Osteoblast (primary cell): ENCODE measurements around the gene COL19A1. TPM values are rescaled to one million over a fixed set of nuclear protein-coding genes. Genes with fewer than 3 reads are reported as not detected.

ENCODE experiments used
- DNase-seq: peaks from one replicate; pipeline ENCODE4 v3.0.0; 2011; ENCODE audit warnings: low spot score, mixed read lengths; ENCODE audit not compliant: insufficient read length; ENCODE audit errors: missing footprints
- H2AFZ ChIP-seq: 2 replicates; pipeline ENCODE4 v1.6.0; 2011; ENCODE audit warnings: mild to moderate bottlenecking, low read length
- H3K27ac ChIP-seq: 2 replicates; pipeline ENCODE4 v1.5.1; 2011; ENCODE audit warnings: mild to moderate bottlenecking, low read depth, low read length, moderate library complexity
- H3K27me3 ChIP-seq: 2 replicates; pipeline ENCODE4 v1.6.0; 2012; ENCODE audit warnings: mild to moderate bottlenecking, control low read depth, inconsistent platforms, low read length, moderate library complexity; ENCODE audit not compliant: insufficient read depth
- H3K36me3 ChIP-seq: 2 replicates; pipeline ENCODE4 v1.5.1; 2011; ENCODE audit warnings: mild to moderate bottlenecking, low read length, control low read depth, moderate library complexity; ENCODE audit not compliant: insufficient read depth
- H3K4me1 ChIP-seq: 2 replicates; pipeline ENCODE4 v1.5.1; 2011; ENCODE audit warnings: mild to moderate bottlenecking, low read length, control low read depth, moderate library complexity; ENCODE audit not compliant: insufficient read depth
- H3K4me2 ChIP-seq: 2 replicates; pipeline ENCODE4 v1.6.0; 2011; ENCODE audit warnings: mild to moderate bottlenecking, low read length; ENCODE audit not compliant: insufficient read depth
- H3K4me3 ChIP-seq: fragments of 200-600 bp; sonication (generic); 3 replicates; pipeline ENCODE4 v1.5.1; 2012; ENCODE audit warnings: mild to moderate bottlenecking, low read length, inconsistent platforms; ENCODE audit not compliant: insufficient read depth
- H3K79me2 ChIP-seq: 2 replicates; pipeline ENCODE4 v1.6.0; 2012; ENCODE audit warnings: mild to moderate bottlenecking, low read length, control low read depth, inconsistent platforms; ENCODE audit not compliant: insufficient read depth
- H3K9me3 ChIP-seq: 2 replicates; pipeline ENCODE4 v1.5.1; 2011; ENCODE audit warnings: low read depth, low read length, control low read depth
- H4K20me1 ChIP-seq: 2 replicates; pipeline ENCODE4 v1.6.0; 2012; ENCODE audit warnings: mild to moderate bottlenecking, low read length, control low read depth; ENCODE audit not compliant: insufficient read depth
- total RNA-seq: library from RNA; depleted of rRNA; stranded (reverse); fragments of >200 nt; gene quantifications from 2 replicates; pipeline ENCODE4 v1.2.3, GENCODE V29; 2012
- TF ChIP-seq, protein P1 (sequence below): IDR thresholded peaks from 2 replicates; pipeline ENCODE4 v1.5.1; 2011; ENCODE audit warnings: mild to moderate bottlenecking, low read depth, low read length, moderate library complexity; ENCODE audit errors: extremely low read depth

Gene COL19A1
- total RNA-seq, 1 donor: under 0.01 TPM

DNA sequence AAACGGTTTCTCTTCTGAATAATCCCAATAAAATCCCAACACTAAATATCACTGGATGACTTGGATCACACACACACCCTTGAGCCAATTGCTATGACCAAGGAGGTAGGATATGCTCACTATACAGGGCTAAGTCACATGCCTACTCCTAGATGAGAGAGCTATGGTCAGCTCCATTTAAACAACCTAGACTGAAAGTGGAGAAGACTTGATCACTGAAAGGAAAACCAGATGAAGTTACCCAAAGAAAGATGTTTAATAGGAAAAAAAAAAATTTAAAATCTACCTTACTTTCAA, 18.9 kb upstream of the COL19A1 start:
- DNase-seq: no peak
- TF ChIP-seq, protein P1, sequence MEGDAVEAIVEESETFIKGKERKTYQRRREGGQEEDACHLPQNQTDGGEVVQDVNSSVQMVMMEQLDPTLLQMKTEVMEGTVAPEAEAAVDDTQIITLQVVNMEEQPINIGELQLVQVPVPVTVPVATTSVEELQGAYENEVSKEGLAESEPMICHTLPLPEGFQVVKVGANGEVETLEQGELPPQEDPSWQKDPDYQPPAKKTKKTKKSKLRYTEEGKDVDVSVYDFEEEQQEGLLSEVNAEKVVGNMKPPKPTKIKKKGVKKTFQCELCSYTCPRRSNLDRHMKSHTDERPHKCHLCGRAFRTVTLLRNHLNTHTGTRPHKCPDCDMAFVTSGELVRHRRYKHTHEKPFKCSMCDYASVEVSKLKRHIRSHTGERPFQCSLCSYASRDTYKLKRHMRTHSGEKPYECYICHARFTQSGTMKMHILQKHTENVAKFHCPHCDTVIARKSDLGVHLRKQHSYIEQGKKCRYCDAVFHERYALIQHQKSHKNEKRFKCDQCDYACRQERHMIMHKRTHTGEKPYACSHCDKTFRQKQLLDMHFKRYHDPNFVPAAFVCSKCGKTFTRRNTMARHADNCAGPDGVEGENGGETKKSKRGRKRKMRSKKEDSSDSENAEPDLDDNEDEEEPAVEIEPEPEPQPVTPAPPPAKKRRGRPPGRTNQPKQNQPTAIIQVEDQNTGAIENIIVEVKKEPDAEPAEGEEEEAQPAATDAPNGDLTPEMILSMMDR: no peak
- no peaks in the 10 kb centered on the region for H3K79me2 ChIP-seq
- no peaks in the 10 kb centered on the region for H3K27me3 ChIP-seq
- no peak overlapping the region for H3K4me2 ChIP-seq
- no peaks in the 10 kb centered on the region for H4K20me1 ChIP-seq
- no peak overlapping the region for H2AFZ ChIP-seq
- no peak overlapping the region for H3K27ac ChIP-seq
- no peaks in the 10 kb centered on the region for H3K36me3 ChIP-seq
- no peaks in the 10 kb centered on the region for H3K4me1 ChIP-seq
- no peaks in the 10 kb centered on the region for H3K9me3 ChIP-seq
- H3K4me3 ChIP-seq: no peak overlapping the region

- DNase-seq: no peak
- Histone ChIP-seq H3K9me3 (no peaks in the 10 kb centered on the region), H3K4me1 (no peaks in the 10 kb centered on the region), H3K79me2 (no peaks in the 10 kb centered on the region), H3K36me3 (no peaks in the 10 kb centered on the region), H2AFZ (no peak overlapping the region), H3K4me3 (no peak overlapping the region), H3K27me3 (no peaks in the 10 kb centered on the region), H3K4me2 (no peak overlapping the region), H3K27ac (no peak overlapping the region), H4K20me1 (no peaks in the 10 kb centered on the region)
- TF ChIP-seq, protein P1: no peak
Observed at GRCh38 chr6:69848552-69848951, 17.8 kb upstream of the COL19A1 start.

- Histone ChIP-seq H3K4me1 (no peaks in the 10 kb centered on the region), H4K20me1 (no peaks in the 10 kb centered on the region), H3K4me2 (no peak overlapping the region), H3K4me3 (no peak overlapping the region), H3K27ac (no peak overlapping the region), H3K79me2 (no peaks in the 10 kb centered on the region), H3K36me3 (no peaks in the 10 kb centered on the region), H2AFZ (no peak overlapping the region), H3K27me3 (no peaks in the 10 kb centered on the region), H3K9me3 (no peaks in the 10 kb centered on the region)
- DNase-seq: no peak
- TF ChIP-seq, protein P1: no peak
Observed at GRCh38 chr6:69852706-69853105, 13.7 kb upstream of the COL19A1 start.

DNA sequence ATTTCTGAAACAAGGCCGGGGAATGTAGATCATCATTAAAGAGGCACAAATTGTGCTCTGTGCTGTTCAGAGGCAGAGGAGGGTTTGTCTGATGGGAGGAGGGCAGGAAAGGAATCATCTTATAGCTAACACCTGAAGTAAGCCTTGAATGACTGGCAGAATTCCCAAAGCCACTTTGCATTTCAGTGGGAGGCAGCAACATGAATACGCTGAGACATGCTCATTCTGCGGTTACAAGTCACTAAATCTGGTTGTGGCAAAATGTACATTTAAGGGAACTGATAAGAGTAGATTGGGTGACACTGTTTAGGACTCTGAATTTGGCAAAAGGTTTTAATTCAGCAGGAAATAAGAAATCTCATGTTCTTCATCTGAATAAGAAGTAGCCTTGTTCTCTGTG, 4.4 kb upstream of the COL19A1 start:
- H3K36me3 ChIP-seq: no peaks in the 10 kb centered on the region
- no peak overlapping the region for H3K4me3 ChIP-seq
- TF ChIP-seq, protein P1: no peak
- peaks cover 16% of the 10 kb centered on the region for H3K27me3 ChIP-seq
- no peak overlapping the region for H3K27ac ChIP-seq
- no peaks in the 10 kb centered on the region for H3K9me3 ChIP-seq
- H3K79me2 ChIP-seq: no peaks in the 10 kb centered on the region
- no peaks in the 10 kb centered on the region for H4K20me1 ChIP-seq
- no peak for DNase-seq
- H3K4me1 ChIP-seq: peaks cover 5% of the 10 kb centered on the region
- H3K4me2 ChIP-seq: no peak overlapping the region
- no peak overlapping the region for H2AFZ ChIP-seq
